PC-3 (cell line): ENCODE data around the gene GIT2. TPM values are rescaled to one million over a fixed set of nuclear protein-coding genes. Genes with fewer than 3 reads are reported as not detected.
A peak's percentile ranks its signal among the peaks of the same experiment; 100 is the strongest.

ENCODE experiments used
- ATAC-seq: fragments of 200-7000 bp; cut with Tn5 transposase; 2 replicates; pipeline ENCODE4 v1.9.1; 2020; ENCODE audit warnings: mild to moderate bottlenecking, moderate library complexity
- BruUV-seq: library from RNA; stranded (reverse); fragments of 400-500 nt; replicated peaks from 2 replicates; lab custom pipeline; 2021; lab: Mats Ljungman, UMichigan
- CTCF ChIA-PET: fragments of 300-600 bp; sonication (Branson Sonifier 250); formaldehyde crosslinking; loops from one replicate; lab custom pipeline; 2022; ENCODE audit warnings: antibody characterized with exemption; lab: Charles Lee
- POLR2A ChIA-PET: fragments of 300-600 bp; sonication (Branson Sonifier 250); formaldehyde crosslinking; loops from one replicate; lab custom pipeline; 2022; ENCODE audit warnings: antibody characterized with exemption; ENCODE audit not compliant: unreplicated experiment; lab: Charles Lee
- DNase-seq: peaks from one replicate; pipeline ENCODE4 v3.0.0-alpha.2; 2015
- H2AFZ ChIP-seq: fragments of 300-600 bp; sonication (generic); 2 replicates; pipeline ENCODE4 v1.6.0; 2016; ENCODE audit warnings: antibody characterized with exemption, low read length
- H3F3A ChIP-seq: fragments of 300-600 bp; sonication (generic); one replicate; pipeline ENCODE4 v1.6.0; 2017; ENCODE audit warnings: antibody characterized with exemption, low read length, control low read depth, mild to moderate bottlenecking; ENCODE audit not compliant: unreplicated experiment
- H3K27ac ChIP-seq: fragments of 300-600 bp; sonication (generic); 2 replicates; pipeline ENCODE4 v1.5.1; 2016; ENCODE audit warnings: mild to moderate bottlenecking, low read length
- H3K27me3 ChIP-seq: fragments of 300-600 bp; sonication (generic); 2 replicates; pipeline ENCODE4 v1.6.1; 2016; ENCODE audit warnings: low read length, mixed read lengths
- H3K36me3 ChIP-seq: fragments of 300-600 bp; sonication (generic); 2 replicates; pipeline ENCODE4 v1.6.1; 2016; ENCODE audit warnings: low read depth, mixed run types, low read length, mixed read lengths
- H3K4me1 ChIP-seq: fragments of 300-600 bp; sonication (generic); 2 replicates; pipeline ENCODE4 v1.5.1; 2016; ENCODE audit warnings: low read length; ENCODE audit not compliant: insufficient read depth
- H3K4me2 ChIP-seq: fragments of 300-600 bp; sonication (generic); 2 replicates; pipeline ENCODE4 v1.6.0; 2016; ENCODE audit warnings: low read length
- H3K4me3 ChIP-seq: fragments of 300-600 bp; sonication (generic); 2 replicates; pipeline ENCODE4 v1.5.1; 2016; ENCODE audit warnings: mild to moderate bottlenecking, low read length, mixed read lengths
- H3K79me2 ChIP-seq: fragments of 300-600 bp; sonication (generic); 2 replicates; pipeline ENCODE4 v1.6.1; 2017; ENCODE audit warnings: low read length, mixed read lengths
- H3K9ac ChIP-seq: fragments of 300-600 bp; sonication (generic); 2 replicates; pipeline ENCODE4 v1.6.0; 2016; ENCODE audit warnings: mild to moderate bottlenecking, low read length
- H3K9me2 ChIP-seq: fragments of 300-600 bp; sonication (generic); replicated peaks from 2 replicates; pipeline ENCODE4 v1.6.1; 2016; ENCODE audit warnings: mixed run types, low read length, mixed read lengths
- H3K9me3 ChIP-seq: fragments of 300-600 bp; sonication (generic); 2 replicates; pipeline ENCODE4 v1.6.1; 2016; ENCODE audit warnings: low read length, mixed read lengths
- H4K20me1 ChIP-seq: fragments of 300-600 bp; sonication (generic); 2 replicates; pipeline ENCODE4 v1.6.1; 2016; ENCODE audit warnings: low read length, mixed read lengths
- CTCF ChIP-seq: fragments of 300-600 bp; sonication (generic); conservative IDR thresholded peaks from 2 replicates; pipeline ENCODE4 v1.5.1; 2017; ENCODE audit warnings: antibody characterized with exemption, low read depth, mild to moderate bottlenecking, low read length
- EZH2 ChIP-seq: fragments of 300-600 bp; sonication (generic); IDR thresholded peaks from one replicate; pipeline ENCODE4 v1.6.1; 2017; ENCODE audit warnings: antibody characterized with exemption, mild to moderate bottlenecking, low read length; ENCODE audit not compliant: unreplicated experiment
- EZH2phosphoT487 ChIP-seq: fragments of 300-600 bp; sonication (generic); IDR thresholded peaks from 2 replicates; pipeline ENCODE4 v1.6.1; 2018; ENCODE audit warnings: mild to moderate bottlenecking, antibody characterized with exemption, low read length, borderline replicate concordance
- intact Hi-C: fragments of 100-400 bp; cut with micrococcal nuclease; formaldehyde crosslinking; loops from 2 replicates; pipeline ENCODE4 v1.9.0; 2023
- total RNA-seq: library from RNA; depleted of rRNA; stranded (reverse); fragments of >200 nt; gene quantifications from 2 replicates; pipeline ENCODE4 v1.2.3, GENCODE V29; 2014

GIT2 gene
- total RNA-seq, 1 experiment from 2014 or later, result 26.8 TPM

DNA sequence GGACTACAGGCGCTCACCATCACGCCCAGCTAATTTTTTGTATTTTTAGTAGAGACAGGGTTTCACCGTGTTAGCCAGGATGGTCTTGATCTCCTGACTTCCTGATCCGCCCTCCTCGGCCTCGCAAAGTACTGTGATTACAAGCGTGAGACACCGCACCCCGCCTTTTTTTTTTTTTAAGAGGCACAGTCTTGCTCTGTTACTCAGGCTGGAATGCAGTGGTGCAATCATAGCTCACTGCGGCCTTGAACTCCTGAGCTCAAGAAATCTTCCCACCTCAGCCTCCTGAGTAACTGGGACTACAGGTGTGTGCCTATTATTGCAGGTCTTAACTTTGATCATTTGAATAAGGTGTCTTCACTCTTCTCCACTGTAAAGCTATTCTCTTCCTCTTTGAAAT is 110.6 kb downstream of the GIT2 start:
- H3F3A ChIP-seq, result no peaks in the 10 kb centered on the region
- no peaks in the 10 kb centered on the region for H3K36me3 ChIP-seq
- ATAC-seq (peak; percentile 6), DNase-seq (peak; percentile 49)
- H3K4me2 ChIP-seq, result no peak overlapping the region
- no peaks in the 10 kb centered on the region for H3K9me3 ChIP-seq
- H3K79me2 ChIP-seq, result no peaks in the 10 kb centered on the region
- no peaks in the 10 kb centered on the region for H3K27me3 ChIP-seq
- no TSS peak for BruUV-seq
- TF ChIP-seq EZH2phosphoT487 (no peak), EZH2 (no peak), CTCF (no peak)
- H2AFZ ChIP-seq, result no peak overlapping the region
- H3K9me2 ChIP-seq, result no peaks in the 10 kb centered on the region
- no peaks in the 10 kb centered on the region for H4K20me1 ChIP-seq
- ChIA-PET POLR2A (interaction anchor here (0.6 kb wide), 1 partner anchor 42 kb away, joined by 7 read pairs; no protein-coding TSS in a partner anchor), CTCF (interaction anchor here (0.6 to 1.1 kb wide), 4 partner anchors 15 to 339 kb away, joined by 3 to 8 read pairs (median 5); no protein-coding TSS in a partner anchor)
- intact Hi-C loops, result no loop called here
- H3K9ac ChIP-seq, result no peak overlapping the region
- H3K27ac ChIP-seq, result no peak overlapping the region
- H3K4me3 ChIP-seq, result no peak overlapping the region
- peaks cover 33% of the 10 kb centered on the region for H3K4me1 ChIP-seq

GRCh38 chr12:109883461-109883860 is 112.7 kb downstream of the GIT2 start:
- no peaks in the 10 kb centered on the region for H3K36me3 ChIP-seq
- CTCF ChIA-PET, result no interaction called here
- H3K9me3 ChIP-seq, result no peaks in the 10 kb centered on the region
- no peaks in the 10 kb centered on the region for H4K20me1 ChIP-seq
- POLR2A ChIA-PET, result no interaction called here
- no peaks in the 10 kb centered on the region for H3K9me2 ChIP-seq
- peaks cover 36% of the 10 kb centered on the region for H3K4me1 ChIP-seq
- no peaks in the 10 kb centered on the region for H3F3A ChIP-seq
- ATAC-seq (no peak), DNase-seq (no peak)
- TF ChIP-seq EZH2phosphoT487, result no peak
- no peak for TF ChIP-seq CTCF
- TF ChIP-seq EZH2, result no peak
- H3K4me2 ChIP-seq, result no peak overlapping the region
- intact Hi-C loops, result no loop called here
- H3K27ac ChIP-seq, result no peak overlapping the region
- H2AFZ ChIP-seq, result no peak overlapping the region
- no peak overlapping the region for H3K4me3 ChIP-seq
- no peak overlapping the region for H3K9ac ChIP-seq
- H3K79me2 ChIP-seq, result peaks cover 17% of the 10 kb centered on the region
- no TSS peak for BruUV-seq
- no peaks in the 10 kb centered on the region for H3K27me3 ChIP-seq

- H3K9me3 ChIP-seq, result no peaks in the 10 kb centered on the region
- H3K27me3 ChIP-seq, result no peaks in the 10 kb centered on the region
- no TSS peak for BruUV-seq
- H3K4me1 ChIP-seq, result peaks cover 32% of the 10 kb centered on the region
- TF ChIP-seq CTCF (no peak), EZH2 (no peak), EZH2phosphoT487 (no peak)
- ChIA-PET POLR2A (no interaction called here), CTCF (interaction anchor here (0.5 kb wide), 1 partner anchor 27 kb away, joined by 5 read pairs; no protein-coding TSS in a partner anchor)
- no peaks in the 10 kb centered on the region for H3K9me2 ChIP-seq
- no peaks in the 10 kb centered on the region for H3F3A ChIP-seq
- H2AFZ ChIP-seq, result no peak overlapping the region
- intact Hi-C loops, result loop anchor here (2.0 kb wide), 1 partner anchor 19 kb away; the partner anchor contains the start of gene TCHP
- peaks cover 34% of the 10 kb centered on the region for H3K79me2 ChIP-seq
- H4K20me1 ChIP-seq, result no peaks in the 10 kb centered on the region
- H3K9ac ChIP-seq, result peak overlapping the region; percentile 30; the same call in 1 of the 2 replicates
- H3K27ac ChIP-seq, result peak overlapping the region; percentile 55
- peak overlapping the region; percentile 94 for H3K4me2 ChIP-seq
- no peak for ATAC-seq
- H3K4me3 ChIP-seq, result no peak overlapping the region
- no peaks in the 10 kb centered on the region for H3K36me3 ChIP-seq
- DNase-seq, result peak; percentile 58
These were observed 114.4 kb downstream of the GIT2 start for GRCh38 chr12:109881752-109882151.
